Caco-2 (cell line): ENCODE measurements around the gene MTA1. TPM values are rescaled to one million over a fixed set of nuclear protein-coding genes. Genes with fewer than 3 reads are reported as not detected.

ENCODE experiments used
- BruUV-seq: library from RNA; stranded (reverse); fragments of 400-500 nt; replicated peaks from 2 replicates; lab custom pipeline; 2021; lab: Mats Ljungman, UMichigan
- CTCF ChIA-PET: fragments of 300-600 bp; sonication (Branson Sonifier 250); formaldehyde crosslinking; loops from one replicate; lab custom pipeline; 2022; ENCODE audit warnings: antibody characterized with exemption; lab: Charles Lee
- POLR2A ChIA-PET: fragments of 300-600 bp; sonication (Branson Sonifier 250); formaldehyde crosslinking; loops from one replicate; lab custom pipeline; 2022; ENCODE audit warnings: antibody characterized with exemption; lab: Charles Lee
- DNase-seq, 2 experiments: peaks; one replicate each; pipeline versions ENCODE4 v3.0.0 to v3.0.0-alpha.2; 2020 to 2022
- H3K27me3 ChIP-seq: replicated peaks from 2 replicates; pipeline ENCODE4 v1.6.0; 2011; ENCODE audit warnings: low read length; ENCODE audit not compliant: control insufficient read depth, insufficient read depth
- H3K36me3 ChIP-seq: 2 replicates; pipeline ENCODE4 v1.5.1; 2011; ENCODE audit warnings: low read length; ENCODE audit not compliant: control insufficient read depth, insufficient read depth
- H3K4me1 ChIP-seq: fragments of 250-450 bp; sonication (Bioruptor Pico); 2 replicates; pipeline ENCODE4 v1.5.1; 2020; ENCODE audit warnings: mild to moderate bottlenecking
- H3K4me3 ChIP-seq: 2 replicates; pipeline ENCODE4 v1.5.1; 2011; ENCODE audit warnings: low read depth, mild to moderate bottlenecking, control low read depth, low read length
- H3K9me3 ChIP-seq: fragments of 250-450 bp; sonication (Bioruptor Pico); 2 replicates; pipeline ENCODE4 v1.5.1; 2020; ENCODE audit warnings: mild to moderate bottlenecking, moderate library complexity
- H3K27ac Mint-ChIP-seq: one replicate; pipeline ENCODE4 v1.8.0; 2022; ENCODE audit warnings: mixed read lengths; ENCODE audit not compliant: unreplicated experiment
- H3K27me3 Mint-ChIP-seq: one replicate; pipeline ENCODE4 v1.8.0; 2022; ENCODE audit warnings: mixed read lengths; ENCODE audit not compliant: insufficient read depth, unreplicated experiment
- H3K36me3 Mint-ChIP-seq: one replicate; pipeline ENCODE4 v1.8.0; 2022; ENCODE audit warnings: mild to moderate bottlenecking, mixed read lengths; ENCODE audit not compliant: insufficient read depth, unreplicated experiment
- H3K4me1 Mint-ChIP-seq: one replicate; pipeline ENCODE4 v1.8.0; 2022; ENCODE audit warnings: low read depth, mixed read lengths; ENCODE audit not compliant: unreplicated experiment
- H3K4me3 Mint-ChIP-seq: one replicate; pipeline ENCODE4 v1.8.0; 2022; ENCODE audit warnings: mild to moderate bottlenecking, moderate library complexity, mixed read lengths; ENCODE audit not compliant: unreplicated experiment
- H3K9me3 Mint-ChIP-seq: one replicate; pipeline ENCODE4 v1.8.0; 2022; ENCODE audit warnings: mixed read lengths; ENCODE audit not compliant: unreplicated experiment
- intact Hi-C: fragments of 100-400 bp; cut with micrococcal nuclease; formaldehyde crosslinking; loops from one replicate; pipeline ENCODE4 v1.10.0; 2022; ENCODE audit not compliant: unreplicated experiment
- total RNA-seq: library from RNA; stranded (reverse); gene quantifications from 2 replicates; pipeline ENCODE4 v1.2.3, GENCODE V29; 2022
- TF ChIP-seq, protein P1 (sequence below), 2 experiments: fragments of 200-600 bp in 1 of 2; IDR thresholded peaks; 1 replicate in 1 of 2; 2 replicates in 1 of 2; pipeline versions ENCODE4 v1.5.1 to v1.8.0; 2011 to 2022; ENCODE audit warnings: antibody characterized with exemption in 1 of 2, control low read depth in 1 of 2, inconsistent platforms in 1 of 2, low read depth in 1 of 2, low read length in 1 of 2, mild to moderate bottlenecking in 1 of 2, moderate library complexity in 1 of 2; ENCODE audit not compliant: insufficient read depth in 1 of 2, severe bottlenecking in 1 of 2, unreplicated experiment in 1 of 2

Gene MTA1
- total RNA-seq, 1 experiment from 2014 or later, result 167 TPM

DNA sequence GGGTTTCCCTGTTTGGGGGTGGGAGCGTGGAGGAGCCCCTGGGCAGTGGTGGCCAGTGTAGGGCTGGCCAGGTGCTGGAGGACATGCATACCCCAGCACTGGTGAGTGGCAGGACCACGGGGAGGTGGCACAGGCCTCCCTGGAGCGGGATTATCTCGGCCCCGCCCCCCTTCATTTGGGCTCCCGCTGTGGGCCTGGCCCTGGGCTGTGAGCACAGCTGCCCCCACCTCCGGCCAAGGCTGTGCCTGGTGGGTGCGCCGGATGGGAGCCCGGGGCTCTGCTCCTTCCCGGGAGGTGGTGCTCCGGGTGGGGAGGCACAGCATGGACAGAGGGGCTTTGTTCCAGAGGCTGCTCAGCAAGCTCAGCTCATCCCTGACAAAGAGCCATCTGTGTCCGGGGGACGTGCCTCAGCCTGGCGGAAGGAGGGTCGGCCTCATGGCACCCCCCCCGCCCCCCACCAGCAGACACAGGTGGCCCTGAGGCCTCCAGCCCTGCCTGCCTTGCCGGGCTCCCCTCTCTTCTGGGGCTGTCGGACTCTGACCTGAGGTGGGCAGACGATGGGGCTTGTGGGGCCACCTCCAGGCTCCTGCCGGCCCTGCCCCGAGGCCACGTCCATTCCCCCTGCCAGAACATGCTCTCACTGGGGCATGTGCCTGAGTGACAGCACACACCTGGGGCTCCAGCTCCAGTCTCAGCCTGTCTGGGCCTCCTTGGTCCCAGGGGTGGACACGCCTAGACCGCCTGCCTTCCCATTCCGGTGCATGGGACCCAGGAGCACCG, 79.8 kb downstream of the MTA1 start:
- intact Hi-C loops, result no loop called here
- Histone ChIP-seq H3K4me3 (no peak overlapping the region), H3K27me3 (no peaks in the 10 kb centered on the region), H3K4me1 (no peaks in the 10 kb centered on the region), H3K9me3 (no peaks in the 10 kb centered on the region), H3K36me3 (no peaks in the 10 kb centered on the region)
- no peak overlapping the region for H3K4me3 Mint-ChIP-seq
- no peaks in the 10 kb centered on the region for H3K9me3 Mint-ChIP-seq
- no peak overlapping the region for H3K27ac Mint-ChIP-seq
- BruUV-seq, result no TSS peak
- TF ChIP-seq, protein P1, sequence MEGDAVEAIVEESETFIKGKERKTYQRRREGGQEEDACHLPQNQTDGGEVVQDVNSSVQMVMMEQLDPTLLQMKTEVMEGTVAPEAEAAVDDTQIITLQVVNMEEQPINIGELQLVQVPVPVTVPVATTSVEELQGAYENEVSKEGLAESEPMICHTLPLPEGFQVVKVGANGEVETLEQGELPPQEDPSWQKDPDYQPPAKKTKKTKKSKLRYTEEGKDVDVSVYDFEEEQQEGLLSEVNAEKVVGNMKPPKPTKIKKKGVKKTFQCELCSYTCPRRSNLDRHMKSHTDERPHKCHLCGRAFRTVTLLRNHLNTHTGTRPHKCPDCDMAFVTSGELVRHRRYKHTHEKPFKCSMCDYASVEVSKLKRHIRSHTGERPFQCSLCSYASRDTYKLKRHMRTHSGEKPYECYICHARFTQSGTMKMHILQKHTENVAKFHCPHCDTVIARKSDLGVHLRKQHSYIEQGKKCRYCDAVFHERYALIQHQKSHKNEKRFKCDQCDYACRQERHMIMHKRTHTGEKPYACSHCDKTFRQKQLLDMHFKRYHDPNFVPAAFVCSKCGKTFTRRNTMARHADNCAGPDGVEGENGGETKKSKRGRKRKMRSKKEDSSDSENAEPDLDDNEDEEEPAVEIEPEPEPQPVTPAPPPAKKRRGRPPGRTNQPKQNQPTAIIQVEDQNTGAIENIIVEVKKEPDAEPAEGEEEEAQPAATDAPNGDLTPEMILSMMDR (IDR thresholded peaks at IDR 0.05; ENCODE audit: insufficient read depth in 1 of 2, low read depth in 1 of 2, low read length in 1 of 2, severe bottlenecking in 1 of 2, unreplicated experiment in 1 of 2), result no peak
- H3K36me3 Mint-ChIP-seq, result peaks cover 34% of the 10 kb centered on the region
- CTCF ChIA-PET, result no interaction called here
- POLR2A ChIA-PET, result no interaction called here
- peak in 1 of 2 experiments; percentile 37 for DNase-seq
- peaks cover 2% of the 10 kb centered on the region for H3K27me3 Mint-ChIP-seq
- no peaks in the 10 kb centered on the region for H3K4me1 Mint-ChIP-seq

DNA sequence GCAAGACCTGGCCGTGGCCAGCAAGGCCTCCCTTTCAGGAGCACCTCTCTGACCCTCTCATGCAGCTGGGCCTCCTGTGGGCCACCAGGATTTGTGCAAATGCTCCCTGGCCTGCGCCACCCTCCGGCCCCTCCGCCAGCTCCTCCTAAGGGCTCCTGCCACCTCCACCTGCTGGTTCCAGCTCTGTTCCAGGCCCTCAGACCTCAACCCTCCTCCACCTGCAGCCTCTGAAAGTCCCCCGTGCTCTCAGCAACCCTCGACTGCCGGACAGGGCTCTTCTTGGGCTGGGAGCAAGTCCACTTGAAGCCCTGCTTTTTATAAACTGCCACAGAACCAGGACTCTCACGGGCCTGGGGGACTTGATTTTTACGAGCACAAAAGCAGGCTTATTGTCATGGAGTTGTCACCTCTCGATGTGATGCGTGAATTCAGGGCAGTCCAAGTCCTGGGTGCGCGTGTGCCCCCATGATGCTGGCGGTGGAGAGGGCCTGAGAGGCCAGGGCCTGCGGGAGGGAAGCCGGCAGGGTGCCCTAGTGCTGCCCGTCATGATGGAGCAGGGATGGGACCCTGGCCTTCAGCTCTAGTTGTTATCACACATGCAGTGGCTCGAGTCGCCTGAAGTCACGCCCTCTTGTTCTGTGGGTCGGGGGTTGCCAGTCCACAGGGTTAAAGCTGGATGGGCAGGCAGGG, 80.6 kb downstream of the MTA1 start:
- DNase-seq, result no peak
- no peak overlapping the region for H3K4me3 ChIP-seq
- Mint-ChIP-seq H3K4me3 (no peak overlapping the region), H3K27ac (no peak overlapping the region), H3K4me1 (no peaks in the 10 kb centered on the region), H3K27me3 (peaks cover 2% of the 10 kb centered on the region), H3K36me3 (peaks cover 34% of the 10 kb centered on the region), H3K9me3 (no peaks in the 10 kb centered on the region)
- CTCF ChIA-PET, result no interaction called here
- intact Hi-C loops, result no loop called here
- POLR2A ChIA-PET, result no interaction called here
- no peaks in the 10 kb centered on the region for H3K9me3 ChIP-seq
- H3K36me3 ChIP-seq, result no peaks in the 10 kb centered on the region
- no TSS peak for BruUV-seq
- H3K27me3 ChIP-seq, result no peaks in the 10 kb centered on the region
- no peaks in the 10 kb centered on the region for H3K4me1 ChIP-seq
- TF ChIP-seq, protein P1 (IDR thresholded peaks at IDR 0.05; ENCODE audit: insufficient read depth in 1 of 2, low read depth in 1 of 2, low read length in 1 of 2, severe bottlenecking in 1 of 2, unreplicated experiment in 1 of 2), result no peak

DNA sequence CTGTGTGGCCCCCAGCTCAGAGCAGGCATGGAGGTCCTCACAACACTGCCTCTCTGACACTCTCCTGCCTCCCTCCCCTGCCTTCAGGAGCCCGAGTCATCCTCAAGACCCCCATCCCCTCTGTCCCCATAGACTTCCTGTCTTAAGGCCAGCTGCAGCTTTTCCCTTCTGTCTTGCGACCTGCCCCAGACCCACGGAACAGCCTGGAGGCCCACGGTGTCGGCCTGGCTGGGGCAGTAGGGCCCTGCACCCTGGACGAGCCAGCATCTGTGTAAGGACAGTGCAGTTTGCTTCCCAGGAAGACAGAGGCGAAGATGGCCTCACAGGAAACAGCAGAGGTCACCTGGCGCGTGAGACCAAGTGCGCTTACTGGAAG, 81.1 kb downstream of the MTA1 start:
- Histone ChIP-seq H3K9me3 (no peaks in the 10 kb centered on the region), H3K36me3 (no peaks in the 10 kb centered on the region), H3K4me1 (no peaks in the 10 kb centered on the region), H3K4me3 (no peak overlapping the region), H3K27me3 (no peaks in the 10 kb centered on the region)
- ChIA-PET CTCF (no interaction called here), POLR2A (no interaction called here)
- Mint-ChIP-seq H3K4me1 (no peaks in the 10 kb centered on the region), H3K36me3 (peaks cover 34% of the 10 kb centered on the region), H3K27me3 (peaks cover 2% of the 10 kb centered on the region), H3K9me3 (no peaks in the 10 kb centered on the region), H3K27ac (no peak overlapping the region), H3K4me3 (no peak overlapping the region)
- BruUV-seq, result no TSS peak
- intact Hi-C loops, result no loop called here
- no peak for DNase-seq
- TF ChIP-seq, protein P1 (IDR thresholded peaks at IDR 0.05; ENCODE audit: insufficient read depth in 1 of 2, low read depth in 1 of 2, low read length in 1 of 2, severe bottlenecking in 1 of 2, unreplicated experiment in 1 of 2), result no peak
